Activated naive CD4-positive, alpha-beta T cell treated with anti-CD3 and anti-CD28 coated beads for 36 hours (primary cell): ENCODE results near the gene DOHH. TPM values are rescaled to one million over a fixed set of nuclear protein-coding genes. Genes with fewer than 3 reads are reported as not detected.
"Not testable (repeated sequence)": the region's sequence is repeated elsewhere in the genome, so short reads cannot be mapped to it uniquely, and the experiment has no call there.

Experiments used
- CTCF ChIA-PET: fragments of 350-600 bp; sonication (Branson Sonifier 250); formaldehyde crosslinking; loops from one replicate; lab custom pipeline; 2021; ENCODE audit warnings: antibody characterized with exemption; lab: Charles Lee
- DNase-seq: peaks from one replicate; pipeline ENCODE4 v3.0.0-alpha.2; 2020
- H3K27ac Mint-ChIP-seq: one replicate; pipeline ENCODE4 v1.8.0; 2021; ENCODE audit warnings: mild to moderate bottlenecking, mixed read lengths
- H3K27me3 Mint-ChIP-seq: one replicate; pipeline ENCODE4 v1.8.0; 2021; ENCODE audit warnings: low read depth, mixed read lengths
- H3K36me3 Mint-ChIP-seq: one replicate; pipeline ENCODE4 v1.8.0; 2021; ENCODE audit warnings: low read depth, mixed read lengths
- H3K4me1 Mint-ChIP-seq: one replicate; pipeline ENCODE4 v1.8.0; 2021; ENCODE audit warnings: low read depth, mixed read lengths
- H3K4me3 Mint-ChIP-seq: one replicate; pipeline ENCODE4 v1.8.0; 2021; ENCODE audit warnings: mild to moderate bottlenecking, moderate library complexity, mixed read lengths
- H3K9me3 Mint-ChIP-seq: one replicate; pipeline ENCODE4 v1.8.0; 2021; ENCODE audit warnings: mixed read lengths
- intact Hi-C: fragments of 100-400 bp; cut with micrococcal nuclease; formaldehyde crosslinking; loops from one replicate; pipeline ENCODE4 v1.15.1; 2023
- total RNA-seq, 2 experiments: library from RNA; stranded (reverse); gene quantifications; one replicate each; pipeline ENCODE4 v1.2.3, GENCODE V29; 2021

DOHH gene
- total RNA-seq, 2 experiments from 2014 or later, result 13.3 to 14.0 TPM

GRCh38 chr19:3455960-3456601, 44.4 kb downstream of the DOHH start:
- no peaks in the 10 kb centered on the region for H3K27me3 Mint-ChIP-seq
- no peak overlapping the region for H3K27ac Mint-ChIP-seq
- H3K4me1 Mint-ChIP-seq, result no peaks in the 10 kb centered on the region
- CTCF ChIA-PET, result no interaction called here
- H3K36me3 Mint-ChIP-seq, result peaks cover 2% of the 10 kb centered on the region
- H3K4me3 Mint-ChIP-seq, result no peak overlapping the region
- H3K9me3 Mint-ChIP-seq, result no peaks in the 10 kb centered on the region
- no peak for DNase-seq
- intact Hi-C loops, result no loop called here

- no peak for DNase-seq
- H3K36me3 Mint-ChIP-seq, result peaks cover 5% of the 10 kb centered on the region
- H3K9me3 Mint-ChIP-seq, result no peaks in the 10 kb centered on the region
- H3K27me3 Mint-ChIP-seq, result no peaks in the 10 kb centered on the region
- no peaks in the 10 kb centered on the region for H3K4me1 Mint-ChIP-seq
- H3K4me3 Mint-ChIP-seq, result no peak overlapping the region
- intact Hi-C loops, result no loop called here
- CTCF ChIA-PET, result no interaction called here
- no peak overlapping the region for H3K27ac Mint-ChIP-seq
Observed at GRCh38 chr19:3455393-3455955, 45.0 kb downstream of the DOHH start.

GRCh38 chr19:3454656-3455392, 45.6 kb downstream of the DOHH start:
- Mint-ChIP-seq H3K27ac (no peak overlapping the region), H3K4me3 (no peak overlapping the region), H3K9me3 (no peaks in the 10 kb centered on the region), H3K4me1 (no peaks in the 10 kb centered on the region), H3K27me3 (no peaks in the 10 kb centered on the region), H3K36me3 (peaks cover 6% of the 10 kb centered on the region)
- CTCF ChIA-PET, result no interaction called here
- intact Hi-C loops, result no loop called here
- no peak for DNase-seq

GRCh38 chr19:3453840-3454239, 46.6 kb downstream of the DOHH start:
- no peaks in the 10 kb centered on the region for H3K27me3 Mint-ChIP-seq
- no peaks in the 10 kb centered on the region for H3K9me3 Mint-ChIP-seq
- CTCF ChIA-PET, result interaction anchor here (1.1 kb wide), 1 partner anchor 19 kb away, joined by 3 read pairs; no protein-coding TSS in a partner anchor
- H3K36me3 Mint-ChIP-seq, result peaks cover 6% of the 10 kb centered on the region
- no peaks in the 10 kb centered on the region for H3K4me1 Mint-ChIP-seq
- H3K4me3 Mint-ChIP-seq, result no peak overlapping the region
- H3K27ac Mint-ChIP-seq, result no peak overlapping the region
- intact Hi-C loops, result no loop called here
- DNase-seq, result no peak

- H3K9me3 Mint-ChIP-seq, H3K4me1 Mint-ChIP-seq, H3K36me3 Mint-ChIP-seq, intact Hi-C loops, H3K4me3 Mint-ChIP-seq, H3K27ac Mint-ChIP-seq, H3K27me3 Mint-ChIP-seq, DNase-seq: not testable (repeated sequence)
- CTCF ChIA-PET, result interaction anchor here (1.1 kb wide), 1 partner anchor 20 kb away, joined by 3 read pairs; no protein-coding TSS in a partner anchor
Observed at GRCh38 chr19:3452942-3453214, 47.6 kb downstream of the DOHH start.

GRCh38 chr19:3452171-3452941, 48.1 kb downstream of the DOHH start:
- peaks cover 6% of the 10 kb centered on the region for H3K36me3 Mint-ChIP-seq
- no peaks in the 10 kb centered on the region for H3K4me1 Mint-ChIP-seq
- H3K9me3 Mint-ChIP-seq, result no peaks in the 10 kb centered on the region
- DNase-seq, result no peak
- H3K4me3 Mint-ChIP-seq, result no peak overlapping the region
- CTCF ChIA-PET, result interaction anchor here (1.1 kb wide), 1 partner anchor 20 kb away, joined by 3 read pairs; no protein-coding TSS in a partner anchor
- intact Hi-C loops, result no loop called here
- H3K27me3 Mint-ChIP-seq, result no peaks in the 10 kb centered on the region
- H3K27ac Mint-ChIP-seq, result no peak overlapping the region

GRCh38 chr19:3451451-3451866, 49.0 kb downstream of the DOHH start:
- Mint-ChIP-seq H3K4me1 (no peaks in the 10 kb centered on the region), H3K36me3 (peaks cover 6% of the 10 kb centered on the region), H3K27me3 (no peaks in the 10 kb centered on the region), H3K4me3 (no peak overlapping the region), H3K27ac (no peak overlapping the region), H3K9me3 (no peaks in the 10 kb centered on the region)
- CTCF ChIA-PET, result no interaction called here
- intact Hi-C loops, result no loop called here
- no peak for DNase-seq

GRCh38 chr19:3450796-3451411, 49.6 kb downstream of the DOHH start:
- no peak overlapping the region for H3K27ac Mint-ChIP-seq
- no peak overlapping the region for H3K4me3 Mint-ChIP-seq
- H3K9me3 Mint-ChIP-seq, result no peaks in the 10 kb centered on the region
- CTCF ChIA-PET, result no interaction called here
- no peak for DNase-seq
- H3K27me3 Mint-ChIP-seq, result no peaks in the 10 kb centered on the region
- H3K4me1 Mint-ChIP-seq, result no peaks in the 10 kb centered on the region
- peaks cover 6% of the 10 kb centered on the region for H3K36me3 Mint-ChIP-seq
- intact Hi-C loops, result no loop called here

GRCh38 chr19:3448616-3449334, 51.7 kb downstream of the DOHH start:
- Mint-ChIP-seq H3K27ac (no peak overlapping the region), H3K4me1 (peaks cover 3% of the 10 kb centered on the region), H3K36me3 (peaks cover 8% of the 10 kb centered on the region), H3K4me3 (no peak overlapping the region), H3K9me3 (no peaks in the 10 kb centered on the region), H3K27me3 (no peaks in the 10 kb centered on the region)
- no peak for DNase-seq
- CTCF ChIA-PET, result interaction anchor here (1.3 kb wide), 1 partner anchor 19 kb away, joined by 4 read pairs; no protein-coding TSS in a partner anchor
- intact Hi-C loops, result no loop called here

DNA sequence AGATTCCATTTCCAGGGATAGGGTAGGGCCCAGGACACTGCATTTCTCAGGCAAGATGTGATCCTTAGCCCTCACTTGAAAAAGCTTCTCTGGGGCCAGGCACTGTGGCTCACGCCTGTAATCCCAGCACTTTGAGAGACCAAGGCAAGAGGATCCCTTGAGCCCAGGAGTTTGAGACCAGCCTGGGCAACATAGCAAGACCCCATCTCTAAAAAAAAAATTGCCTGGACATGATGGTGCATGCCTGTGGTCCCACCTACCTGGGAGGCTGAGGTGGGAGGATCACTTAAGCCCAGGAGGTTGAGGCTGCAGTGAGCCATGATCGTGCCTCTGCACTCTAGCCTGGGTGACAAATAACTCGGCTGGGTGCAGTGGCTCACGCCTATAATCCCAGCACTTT, 53.8 kb downstream of the DOHH start:
- H3K27me3 Mint-ChIP-seq, H3K9me3 Mint-ChIP-seq, DNase-seq, H3K4me1 Mint-ChIP-seq, H3K27ac Mint-ChIP-seq, intact Hi-C loops, H3K4me3 Mint-ChIP-seq, H3K36me3 Mint-ChIP-seq: not testable (repeated sequence)
- CTCF ChIA-PET, result interaction anchor here (1.1 kb wide), 1 partner anchor 24 kb away, joined by 3 read pairs; no protein-coding TSS in a partner anchor

GRCh38 chr19:3444695-3445234, 55.7 kb downstream of the DOHH start:
- CTCF ChIA-PET, result interaction anchor here (1.1 kb wide), 1 partner anchor 8 kb away, joined by 3 read pairs; no protein-coding TSS in a partner anchor
- Mint-ChIP-seq H3K27ac (no peak overlapping the region), H3K4me3 (no peak overlapping the region), H3K27me3 (no peaks in the 10 kb centered on the region), H3K9me3 (no peaks in the 10 kb centered on the region), H3K36me3 (peaks cover 2% of the 10 kb centered on the region), H3K4me1 (peaks cover 5% of the 10 kb centered on the region)
- DNase-seq, result no peak
- intact Hi-C loops, result no loop called here
